SU-DHL-6 (cell line): ENCODE data around the gene AFAP1L1.

ENCODE experiments used
- H2AFZ ChIP-seq: fragments of 200-600 bp; sonication (generic); 2 replicates; pipeline ENCODE4 v1.6.1; 2014; ENCODE audit warnings: low read depth, mild to moderate bottlenecking, moderate library complexity, mixed read lengths, antibody characterized with exemption, low read length; ENCODE audit not compliant: severe bottlenecking
- H3F3A ChIP-seq: fragments of 200-600 bp; shearing (Covaris generic); 2 replicates; pipeline ENCODE4 v1.6.0; 2016; ENCODE audit warnings: antibody characterized with exemption, mild to moderate bottlenecking; ENCODE audit not compliant: insufficient read depth
- H3K27ac ChIP-seq: fragments of 200-600 bp; sonication (generic); 2 replicates; pipeline ENCODE4 v1.5.1; 2016; ENCODE audit warnings: low read depth, mild to moderate bottlenecking, low read length, moderate library complexity, mixed read lengths
- H3K27me3 ChIP-seq: fragments of 200-600 bp; sonication (generic), shearing (Covaris generic); 2 replicates; pipeline ENCODE4 v1.6.0; 2014; ENCODE audit warnings: mild to moderate bottlenecking, low read length
- H3K36me3 ChIP-seq: fragments of 200-600 bp; sonication (generic); 2 replicates; pipeline ENCODE4 v1.6.1; 2014; ENCODE audit warnings: mild to moderate bottlenecking, low read length, mixed read lengths
- H3K4me2 ChIP-seq: fragments of 300-600, 200-600 bp; shearing (Covaris generic), sonication (generic); 2 replicates; pipeline ENCODE4 v1.6.0; 2014; ENCODE audit warnings: low read length, low read depth, mild to moderate bottlenecking; ENCODE audit not compliant: poor library complexity, severe bottlenecking
- H3K4me3 ChIP-seq: fragments of 200-600 bp; sonication (generic); 2 replicates; pipeline ENCODE4 v1.5.1; 2014; ENCODE audit warnings: antibody characterized with exemption, low read length, mild to moderate bottlenecking, mixed read lengths; ENCODE audit not compliant: insufficient read depth, poor library complexity, severe bottlenecking
- H3K79me2 ChIP-seq: fragments of 200-600 bp; sonication (generic); 2 replicates; pipeline ENCODE4 v1.6.1; 2014; ENCODE audit warnings: mild to moderate bottlenecking, low read length, moderate library complexity; ENCODE audit not compliant: insufficient read depth
- H3K9ac ChIP-seq: fragments of 200-600 bp; sonication (generic); 2 replicates; pipeline ENCODE4 v1.7.0; 2014; ENCODE audit warnings: mild to moderate bottlenecking, low read length
- H3K9me2 ChIP-seq: fragments of 200-600 bp; sonication (generic); replicated peaks from 2 replicates; pipeline ENCODE4 v1.6.1; 2014; ENCODE audit warnings: low read length; ENCODE audit not compliant: insufficient read depth
- H3K9me3 ChIP-seq: fragments of 200-600 bp; sonication (generic); 2 replicates; pipeline ENCODE4 v1.6.1; 2014; ENCODE audit warnings: low read length, mixed read lengths; ENCODE audit not compliant: insufficient read depth
- H4K20me1 ChIP-seq: fragments of 200-600 bp; sonication (generic); 2 replicates; pipeline ENCODE4 v1.6.1; 2014; ENCODE audit warnings: low read depth, mild to moderate bottlenecking, antibody characterized with exemption, low read length, moderate library complexity, mixed read lengths
- CTCF ChIP-seq: fragments of 200-600 bp; sonication (generic); IDR thresholded peaks from one replicate; pipeline ENCODE4 v1.5.1; 2017; ENCODE audit warnings: antibody characterized with exemption, mild to moderate bottlenecking, low read length, moderate library complexity; ENCODE audit not compliant: insufficient read depth, poor library complexity, severe bottlenecking
- EZH2phosphoT487 ChIP-seq: fragments of 200-600 bp; sonication (generic), shearing (Covaris generic); conservative IDR thresholded peaks from 2 replicates; pipeline ENCODE4 v1.6.1; 2018; ENCODE audit warnings: mild to moderate bottlenecking, antibody characterized with exemption, low read length, moderate library complexity, mixed read lengths

Gene AFAP1L1

GRCh38 chr5:149280124-149280523 lies 8.5 kb downstream of the AFAP1L1 start:
- Histone ChIP-seq H3K9me2 (no peaks in the 10 kb centered on the region), H3F3A (no peaks in the 10 kb centered on the region), H3K27ac (no peak overlapping the region), H3K9me3 (no peaks in the 10 kb centered on the region), H3K4me2 (no peak overlapping the region), H3K4me3 (no peak overlapping the region), H3K79me2 (no peaks in the 10 kb centered on the region), H3K9ac (no peak overlapping the region), H3K27me3 (no peaks in the 10 kb centered on the region), H4K20me1 (no peaks in the 10 kb centered on the region), H2AFZ (no peak overlapping the region), H3K36me3 (no peaks in the 10 kb centered on the region)
- TF ChIP-seq EZH2phosphoT487 = no peak
- no peak for TF ChIP-seq CTCF

- Histone ChIP-seq H3K27ac (no peak overlapping the region), H3K9me2 (no peaks in the 10 kb centered on the region), H3K36me3 (no peaks in the 10 kb centered on the region), H4K20me1 (no peaks in the 10 kb centered on the region), H3K4me3 (no peak overlapping the region), H2AFZ (no peak overlapping the region), H3K9ac (no peak overlapping the region), H3K27me3 (no peaks in the 10 kb centered on the region), H3F3A (no peaks in the 10 kb centered on the region), H3K9me3 (no peaks in the 10 kb centered on the region), H3K79me2 (no peaks in the 10 kb centered on the region), H3K4me2 (no peak overlapping the region)
- TF ChIP-seq EZH2phosphoT487 = no peak
- no peak for TF ChIP-seq CTCF
Observed at GRCh38 chr5:149280802-149281201, 9.1 kb downstream of the AFAP1L1 start.

- no peaks in the 10 kb centered on the region for H3F3A ChIP-seq
- TF ChIP-seq EZH2phosphoT487 (no peak), CTCF (no peak)
Observed at GRCh38 chr5:149282027-149282965, 10.6 kb downstream of the AFAP1L1 start.

More at GRCh38 chr5:149282027-149282965, 10.6 kb downstream of the AFAP1L1 start:
- Histone ChIP-seq H3K27me3 (no peaks in the 10 kb centered on the region), H3K36me3 (no peaks in the 10 kb centered on the region), H3K27ac (no peak overlapping the region), H3K79me2 (no peaks in the 10 kb centered on the region), H3K4me3 (no peak overlapping the region), H3K9me3 (no peaks in the 10 kb centered on the region), H3K4me2 (no peak overlapping the region), H3K9ac (no peak overlapping the region), H2AFZ (no peak overlapping the region), H3K9me2 (no peaks in the 10 kb centered on the region), H4K20me1 (no peaks in the 10 kb centered on the region)
